GM20000 (cell line): ENCODE data around the gene TMC1.

Source experiments
- DNase-seq: peaks from one replicate; pipeline ENCODE4 v3.0.0; 2012; ENCODE audit warnings: low spot score
- TF ChIP-seq, protein P1 (sequence below): IDR thresholded peaks from 2 replicates; pipeline ENCODE4 v1.5.1; 2012; ENCODE audit warnings: mild to moderate bottlenecking, control low read depth; ENCODE audit errors: extremely low read depth, missing control alignments

The TMC1 gene

DNA sequence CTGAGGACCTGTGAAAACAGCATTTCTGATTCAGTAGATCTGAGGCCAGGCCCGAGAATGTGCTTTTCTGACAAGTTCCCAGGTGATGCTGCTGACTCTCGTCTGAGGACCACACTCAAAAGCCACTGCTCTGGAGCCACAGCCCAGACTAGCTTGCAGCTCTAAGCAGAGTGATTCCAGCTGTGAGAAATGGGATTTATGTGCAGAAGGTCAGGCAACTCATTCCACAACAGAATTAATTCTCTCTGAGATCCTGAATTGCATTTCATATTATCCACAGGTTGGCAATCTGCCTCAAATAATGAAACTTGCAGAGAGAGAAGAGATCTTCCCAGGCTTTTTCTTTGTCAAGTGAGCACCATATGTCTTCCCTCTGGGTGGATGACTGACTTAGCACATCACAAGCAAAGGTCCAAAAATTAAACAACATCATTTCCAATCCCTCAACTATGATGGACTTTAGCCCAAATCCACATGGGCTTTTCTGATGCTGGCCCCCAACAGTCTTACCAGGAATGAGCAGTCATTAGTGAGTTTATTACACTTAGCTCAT, 291.2 kb downstream of the TMC1 start:
- TF ChIP-seq, protein P1, sequence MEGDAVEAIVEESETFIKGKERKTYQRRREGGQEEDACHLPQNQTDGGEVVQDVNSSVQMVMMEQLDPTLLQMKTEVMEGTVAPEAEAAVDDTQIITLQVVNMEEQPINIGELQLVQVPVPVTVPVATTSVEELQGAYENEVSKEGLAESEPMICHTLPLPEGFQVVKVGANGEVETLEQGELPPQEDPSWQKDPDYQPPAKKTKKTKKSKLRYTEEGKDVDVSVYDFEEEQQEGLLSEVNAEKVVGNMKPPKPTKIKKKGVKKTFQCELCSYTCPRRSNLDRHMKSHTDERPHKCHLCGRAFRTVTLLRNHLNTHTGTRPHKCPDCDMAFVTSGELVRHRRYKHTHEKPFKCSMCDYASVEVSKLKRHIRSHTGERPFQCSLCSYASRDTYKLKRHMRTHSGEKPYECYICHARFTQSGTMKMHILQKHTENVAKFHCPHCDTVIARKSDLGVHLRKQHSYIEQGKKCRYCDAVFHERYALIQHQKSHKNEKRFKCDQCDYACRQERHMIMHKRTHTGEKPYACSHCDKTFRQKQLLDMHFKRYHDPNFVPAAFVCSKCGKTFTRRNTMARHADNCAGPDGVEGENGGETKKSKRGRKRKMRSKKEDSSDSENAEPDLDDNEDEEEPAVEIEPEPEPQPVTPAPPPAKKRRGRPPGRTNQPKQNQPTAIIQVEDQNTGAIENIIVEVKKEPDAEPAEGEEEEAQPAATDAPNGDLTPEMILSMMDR: no peak

GRCh38 chr9:72813544-72813943, 292.1 kb downstream of the TMC1 start:
- no peak for DNase-seq
- TF ChIP-seq, protein P1: no peak

More for the DNA sequence above, 291.2 kb downstream of the TMC1 start:
- no peak for DNase-seq

GRCh38 chr9:72814083-72814597, 292.7 kb downstream of the TMC1 start:
- DNase-seq: no peak
- TF ChIP-seq, protein P1: no peak

DNA sequence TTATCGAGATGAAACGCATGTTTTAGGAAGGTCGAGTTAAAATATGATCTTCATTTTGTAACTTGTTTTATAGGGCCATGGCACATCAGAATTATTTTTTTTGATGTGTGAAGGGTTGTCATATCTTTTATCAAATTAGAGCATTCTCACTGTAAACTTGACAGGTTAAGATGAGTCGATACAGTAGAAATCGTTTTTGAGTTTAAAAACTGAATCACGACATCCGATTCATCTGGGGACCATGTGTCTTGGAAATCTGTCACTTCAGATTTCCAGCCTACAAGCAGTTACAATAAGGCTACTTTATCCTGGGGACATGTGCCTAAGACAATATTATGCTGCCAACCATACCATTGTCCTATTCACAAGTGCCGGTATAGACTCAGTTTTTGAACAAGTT, 295.3 kb downstream of the TMC1 start:
- DNase-seq: no peak
- TF ChIP-seq, protein P1: no peak

- TF ChIP-seq, protein P1: no peak
- DNase-seq: no peak
Measured at GRCh38 chr9:72817413-72817812, 296.0 kb downstream of the TMC1 start.

DNA sequence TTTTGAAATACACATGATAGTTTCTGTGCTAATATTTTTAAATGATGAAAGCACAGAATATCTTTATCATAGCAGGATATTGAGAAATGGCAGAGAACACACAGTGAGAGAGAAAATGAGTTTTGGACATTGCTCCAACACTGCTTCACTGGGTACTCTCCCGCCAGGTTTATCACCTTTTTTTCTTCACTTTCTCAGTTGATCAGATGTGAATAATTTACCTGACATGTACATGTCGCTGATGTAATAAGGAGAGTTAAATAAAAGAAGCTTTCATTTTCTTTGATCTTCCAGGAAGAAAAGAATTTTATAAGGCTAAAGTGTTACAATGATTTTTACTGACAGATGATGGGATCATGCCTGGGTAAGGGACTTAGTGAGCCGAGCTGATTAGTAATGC, 297.0 kb downstream of the TMC1 start:
- DNase-seq: no peak
- TF ChIP-seq, protein P1: no peak

GRCh38 chr9:72823971-72824370, 302.6 kb downstream of the TMC1 start:
- TF ChIP-seq, protein P1: no peak
- no peak for DNase-seq
